Measurements from ENCODE around the gene MAGI1.

Gene MAGI1

GRCh38 chr3:66010739-66011655 is 27.7 kb downstream of the MAGI1 start:
- DNase-seq: peak; percentile 17

GRCh38 chr3:66010348-66010738 is 28.4 kb downstream of the MAGI1 start:
- no peak for DNase-seq

GRCh38 chr3:66004244-66004643 is 34.5 kb downstream of the MAGI1 start:
- no peak for DNase-seq

GRCh38 chr3:66001626-66002025 is 37.1 kb downstream of the MAGI1 start:
- no peak for DNase-seq

GRCh38 chr3:66000506-66000905 is 38.2 kb downstream of the MAGI1 start:
- DNase-seq: no peak

GRCh38 chr3:65999606-66000005 is 39.1 kb downstream of the MAGI1 start:
- DNase-seq: no peak

- DNase-seq: no peak
Measured at GRCh38 chr3:65996589-65996988, 42.1 kb downstream of the MAGI1 start.

- no peak for DNase-seq
Measured at GRCh38 chr3:65995515-65995914, 43.2 kb downstream of the MAGI1 start.

GRCh38 chr3:65995030-65995429 is 43.7 kb downstream of the MAGI1 start:
- DNase-seq: no peak

GRCh38 chr3:65993134-65993900 is 45.4 kb downstream of the MAGI1 start:
- DNase-seq: no peak

- no peak for DNase-seq
Measured at GRCh38 chr3:65992106-65992505, 46.6 kb downstream of the MAGI1 start.

GRCh38 chr3:65988411-65989180 is 50.1 kb downstream of the MAGI1 start:
- no peak for DNase-seq

GRCh38 chr3:65986285-65986684 is 52.4 kb downstream of the MAGI1 start:
- no peak for DNase-seq

GRCh38 chr3:65984975-65985374 is 53.7 kb downstream of the MAGI1 start:
- no peak for DNase-seq

GRCh38 chr3:65983100-65983499 is 55.6 kb downstream of the MAGI1 start:
- no peak for DNase-seq

- no peak for DNase-seq
Measured at GRCh38 chr3:65979731-65980130, 59.0 kb downstream of the MAGI1 start.

GRCh38 chr3:65979162-65979561 is 59.6 kb downstream of the MAGI1 start:
- no peak for DNase-seq

- DNase-seq: no peak
Measured at GRCh38 chr3:65978116-65978515, 60.6 kb downstream of the MAGI1 start.

- DNase-seq: no peak
Measured at GRCh38 chr3:65975032-65975431, 63.7 kb downstream of the MAGI1 start.

- DNase-seq: no peak
Measured at GRCh38 chr3:65974509-65974908, 64.2 kb downstream of the MAGI1 start.

- DNase-seq: no peak
Measured at GRCh38 chr3:65972765-65973164, 66.0 kb downstream of the MAGI1 start.

GRCh38 chr3:65971293-65972252 is 67.1 kb downstream of the MAGI1 start:
- no peak for DNase-seq

Data from NCI-H345 (cell line).